HepG2 (cell line): ENCODE results near the gene COQ3. TPM values are rescaled to one million over a fixed set of nuclear protein-coding genes. Genes with fewer than 3 reads are reported as not detected.

ENCODE experiments used
- ATF3 ChIP-seq: sonication (generic); formaldehyde crosslinking; IDR thresholded peaks from 2 replicates; pipeline ENCODE4 v1.4.0; 2020; ENCODE audit warnings: missing genetic modification reagents
- CBX2 ChIP-seq, 2 experiments: fragments of 200-600 bp in 1 of 2; sonication (generic); formaldehyde crosslinking in 1 of 2; IDR thresholded peaks; 2 replicates each; pipeline versions ENCODE4 v1.7.0 to v1.8.1; 2018 to 2022; ENCODE audit warnings: low read depth in 2 of 2, low read length in 1 of 2, mild to moderate bottlenecking in 1 of 2, missing genetic modification reagents in 1 of 2
- CC2D1A ChIP-seq: sonication (generic); formaldehyde crosslinking; IDR thresholded peaks from 2 replicates; pipeline ENCODE4 v1.8.1; 2023; ENCODE audit warnings: mild to moderate bottlenecking, missing genetic modification reagents
- EZH2 ChIP-seq: conservative IDR thresholded peaks from 2 replicates; pipeline ENCODE4 v1.6.1; 2012; ENCODE audit warnings: mild to moderate bottlenecking, low read depth, low read length, moderate library complexity
- FIP1L1 ChIP-seq: fragments of 200-400 bp; formaldehyde crosslinking; IDR thresholded peaks from 2 replicates; pipeline ENCODE4 v1.6.1; 2018; ENCODE audit warnings: low read depth, mild to moderate bottlenecking, low read length, moderate library complexity, borderline replicate concordance; ENCODE audit not compliant: insufficient read depth
- FOSL2 ChIP-seq: sonication (generic); formaldehyde crosslinking; IDR thresholded peaks from 2 replicates; pipeline ENCODE4 v1.4.0; 2020; ENCODE audit warnings: missing genetic modification reagents
- KDM4B ChIP-seq: sonication (generic); formaldehyde crosslinking; IDR thresholded peaks from 2 replicates; pipeline ENCODE4 v1.4.0; 2020; ENCODE audit warnings: missing genetic modification reagents
- MAFK ChIP-seq, 2 experiments: IDR thresholded peaks in 1 of 2; conservative IDR thresholded peaks in 1 of 2; 2 replicates each; pipeline ENCODE4 v1.6.1; 2011; ENCODE audit warnings: improper control_type of control experiment in 2 of 2, low read length in 2 of 2
- MNT ChIP-seq: fragments of 450-650 bp; IDR thresholded peaks from 2 replicates; pipeline ENCODE4 v1.6.1; 2016
- NONO ChIP-seq, 2 experiments: fragments of 450-650 bp in 1 of 2; sonication (generic) in 1 of 2; formaldehyde crosslinking in 1 of 2; IDR thresholded peaks in 1 of 2; conservative IDR thresholded peaks in 1 of 2; 2 replicates each; pipeline versions ENCODE4 v1.6.1 to v1.8.0; 2017 to 2022; ENCODE audit warnings: mild to moderate bottlenecking in 1 of 2, missing genetic modification reagents in 1 of 2, moderate library complexity in 1 of 2
- NR1H2 ChIP-seq: sonication (generic); formaldehyde crosslinking; IDR thresholded peaks from 2 replicates; pipeline ENCODE4 v1.8.1; 2022; ENCODE audit warnings: low read depth, missing genetic modification reagents, borderline replicate concordance
- TEAD2 ChIP-seq: sonication (generic); formaldehyde crosslinking; IDR thresholded peaks from 2 replicates; pipeline ENCODE4 v1.9.0; 2021; ENCODE audit warnings: missing genetic modification reagents
- ZBTB21 ChIP-seq: sonication (generic); formaldehyde crosslinking; IDR thresholded peaks from 2 replicates; pipeline ENCODE4 v1.4.0; 2020; ENCODE audit warnings: missing genetic modification reagents
- ZNF225 ChIP-seq: sonication (generic); formaldehyde crosslinking; IDR thresholded peaks from 2 replicates; pipeline ENCODE4 v1.4.0; 2020; ENCODE audit warnings: mild to moderate bottlenecking, missing genetic modification reagents
- ZNF282 ChIP-seq: fragments of 450-650 bp; IDR thresholded peaks from 2 replicates; pipeline ENCODE4 v1.6.1; 2018; ENCODE audit not compliant: partially characterized antibody
- polyA plus RNA-seq, 8 experiments: library from polyadenylated mRNA; depleted of rRNA in 3 of 8; stranded (reverse) in 7 of 8; unstranded in 1 of 8; fragments of >200 nt; fragmentation: Illumina TruSeq in 4 of 8; extraction: Trizol in 4 of 8; gene quantifications; 2 replicates each; pipeline versions ENCODE4 v1.2.1 to v1.2.3, GENCODE V29; 2011 to 2016; ENCODE audit warnings: low read depth in 4 of 8, missing spikeins in 1 of 8, mixed read lengths in 1 of 8; ENCODE audit not compliant: insufficient read depth in 1 of 8
- total RNA-seq, 5 experiments: library from RNA; depleted of rRNA; stranded (reverse); fragments of >200 nt; fragmentation: Illumina TruSeq; extraction: Trizol; gene quantifications; 2 replicates each; pipeline ENCODE4 v1.2.3, GENCODE V29; 2016; ENCODE audit warnings: low read depth in 1 of 5
- TF ChIP-seq, protein P1 (sequence below): sonication (generic); formaldehyde crosslinking; IDR thresholded peaks from 2 replicates; pipeline ENCODE4 v1.9.0; 2021; ENCODE audit warnings: missing genetic modification reagents, mild to moderate bottlenecking, borderline replicate concordance
- TF ChIP-seq, protein P2 (sequence below): sonication (generic); formaldehyde crosslinking; IDR thresholded peaks from 2 replicates; pipeline ENCODE4 v1.9.0; 2021; ENCODE audit warnings: missing genetic modification reagents, borderline replicate concordance
- TF ChIP-seq, protein P3 (sequence below): IDR thresholded peaks from 2 replicates; pipeline ENCODE4 v1.6.1; 2016; ENCODE audit warnings: missing compliant biosample characterization, missing genetic modification reagents, borderline replicate concordance
- TF ChIP-seq, protein P4 (sequence below): sonication (generic); formaldehyde crosslinking; IDR thresholded peaks from 2 replicates; pipeline ENCODE4 v1.5.0; 2020; ENCODE audit warnings: missing genetic modification reagents

The COQ3 gene
- total and polyA plus RNA-seq, 2 of the 13 experiments (the other 11 are each of a cell fraction or from before 2014, with no cell fraction given): 5.3 to 20.5 TPM

GRCh38 chr6:99393698-99394531, at the start of gene COQ3 (continued):
- TF ChIP-seq CC2D1A (CRISPR knock-in tag) (no peak), ZNF225 (CRISPR knock-in tag) (no peak), NONO (IDR thresholded peaks at IDR 0.05) (no peak), NONO (CRISPR knock-in tag; conservative IDR thresholded peaks at IDR 0.05) (0 out of 2 replicates have a peak, but pooled peaks have one; percentile 55), ZNF282 (no peak), ATF3 (CRISPR knock-in tag) (no peak), MNT (no peak), MAFK (conservative IDR thresholded peaks at IDR 0.05 in 1 of 2, IDR thresholded peaks at IDR 0.05 in 1 of 2; ENCODE audit: low read length in 2 of 2) (no peak), EZH2 (no peak), TEAD2 (CRISPR knock-in tag) (no peak), FIP1L1 (no peak; the same call in 1 of the 2 replicates), NR1H2 (CRISPR knock-in tag) (no peak), CBX2 (IDR thresholded peaks at IDR 0.05; ENCODE audit: low read depth, low read length) (no peak), CBX2 (CRISPR knock-in tag; IDR thresholded peaks at IDR 0.05; ENCODE audit: low read depth) (no peak), FOSL2 (CRISPR knock-in tag) (0 out of 2 replicates have a peak, but pooled peaks have one; percentile 13), KDM4B (CRISPR knock-in tag) (no peak), ZBTB21 (CRISPR knock-in tag) (no peak)
- TF ChIP-seq, protein P1, sequence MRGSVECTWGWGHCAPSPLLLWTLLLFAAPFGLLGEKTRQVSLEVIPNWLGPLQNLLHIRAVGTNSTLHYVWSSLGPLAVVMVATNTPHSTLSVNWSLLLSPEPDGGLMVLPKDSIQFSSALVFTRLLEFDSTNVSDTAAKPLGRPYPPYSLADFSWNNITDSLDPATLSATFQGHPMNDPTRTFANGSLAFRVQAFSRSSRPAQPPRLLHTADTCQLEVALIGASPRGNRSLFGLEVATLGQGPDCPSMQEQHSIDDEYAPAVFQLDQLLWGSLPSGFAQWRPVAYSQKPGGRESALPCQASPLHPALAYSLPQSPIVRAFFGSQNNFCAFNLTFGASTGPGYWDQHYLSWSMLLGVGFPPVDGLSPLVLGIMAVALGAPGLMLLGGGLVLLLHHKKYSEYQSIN (CRISPR knock-in tag): no peak
- TF ChIP-seq, protein P2, sequence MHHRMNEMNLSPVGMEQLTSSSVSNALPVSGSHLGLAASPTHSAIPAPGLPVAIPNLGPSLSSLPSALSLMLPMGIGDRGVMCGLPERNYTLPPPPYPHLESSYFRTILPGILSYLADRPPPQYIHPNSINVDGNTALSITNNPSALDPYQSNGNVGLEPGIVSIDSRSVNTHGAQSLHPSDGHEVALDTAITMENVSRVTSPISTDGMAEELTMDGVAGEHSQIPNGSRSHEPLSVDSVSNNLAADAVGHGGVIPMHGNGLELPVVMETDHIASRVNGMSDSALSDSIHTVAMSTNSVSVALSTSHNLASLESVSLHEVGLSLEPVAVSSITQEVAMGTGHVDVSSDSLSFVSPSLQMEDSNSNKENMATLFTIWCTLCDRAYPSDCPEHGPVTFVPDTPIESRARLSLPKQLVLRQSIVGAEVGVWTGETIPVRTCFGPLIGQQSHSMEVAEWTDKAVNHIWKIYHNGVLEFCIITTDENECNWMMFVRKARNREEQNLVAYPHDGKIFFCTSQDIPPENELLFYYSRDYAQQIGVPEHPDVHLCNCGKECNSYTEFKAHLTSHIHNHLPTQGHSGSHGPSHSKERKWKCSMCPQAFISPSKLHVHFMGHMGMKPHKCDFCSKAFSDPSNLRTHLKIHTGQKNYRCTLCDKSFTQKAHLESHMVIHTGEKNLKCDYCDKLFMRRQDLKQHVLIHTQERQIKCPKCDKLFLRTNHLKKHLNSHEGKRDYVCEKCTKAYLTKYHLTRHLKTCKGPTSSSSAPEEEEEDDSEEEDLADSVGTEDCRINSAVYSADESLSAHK (CRISPR knock-in tag): no peak
- TF ChIP-seq, protein P3, sequence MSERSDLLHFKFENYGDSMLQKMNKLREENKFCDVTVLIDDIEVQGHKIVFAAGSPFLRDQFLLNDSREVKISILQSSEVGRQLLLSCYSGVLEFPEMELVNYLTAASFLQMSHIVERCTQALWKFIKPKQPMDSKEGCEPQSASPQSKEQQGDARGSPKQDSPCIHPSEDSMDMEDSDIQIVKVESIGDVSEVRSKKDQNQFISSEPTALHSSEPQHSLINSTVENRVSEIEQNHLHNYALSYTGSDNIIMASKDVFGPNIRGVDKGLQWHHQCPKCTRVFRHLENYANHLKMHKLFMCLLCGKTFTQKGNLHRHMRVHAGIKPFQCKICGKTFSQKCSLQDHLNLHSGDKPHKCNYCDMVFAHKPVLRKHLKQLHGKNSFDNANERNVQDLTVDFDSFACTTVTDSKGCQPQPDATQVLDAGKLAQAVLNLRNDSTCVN (CRISPR knock-in tag): no peak
- TF ChIP-seq, protein P4, sequence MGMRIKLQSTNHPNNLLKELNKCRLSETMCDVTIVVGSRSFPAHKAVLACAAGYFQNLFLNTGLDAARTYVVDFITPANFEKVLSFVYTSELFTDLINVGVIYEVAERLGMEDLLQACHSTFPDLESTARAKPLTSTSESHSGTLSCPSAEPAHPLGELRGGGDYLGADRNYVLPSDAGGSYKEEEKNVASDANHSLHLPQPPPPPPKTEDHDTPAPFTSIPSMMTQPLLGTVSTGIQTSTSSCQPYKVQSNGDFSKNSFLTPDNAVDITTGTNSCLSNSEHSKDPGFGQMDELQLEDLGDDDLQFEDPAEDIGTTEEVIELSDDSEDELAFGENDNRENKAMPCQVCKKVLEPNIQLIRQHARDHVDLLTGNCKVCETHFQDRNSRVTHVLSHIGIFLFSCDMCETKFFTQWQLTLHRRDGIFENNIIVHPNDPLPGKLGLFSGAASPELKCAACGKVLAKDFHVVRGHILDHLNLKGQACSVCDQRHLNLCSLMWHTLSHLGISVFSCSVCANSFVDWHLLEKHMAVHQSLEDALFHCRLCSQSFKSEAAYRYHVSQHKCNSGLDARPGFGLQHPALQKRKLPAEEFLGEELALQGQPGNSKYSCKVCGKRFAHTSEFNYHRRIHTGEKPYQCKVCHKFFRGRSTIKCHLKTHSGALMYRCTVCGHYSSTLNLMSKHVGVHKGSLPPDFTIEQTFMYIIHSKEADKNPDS (CRISPR knock-in tag): no peak
